Ecto neural progenitor cell (in vitro differentiated cells): Measurements from ENCODE around the gene MPG.

ENCODE experiments used
- DNase-seq: peaks from one replicate; pipeline ENCODE4 v3.0.0-alpha.2; 2018; ENCODE audit warnings: low spot score

MPG gene

GRCh38 chr16:83781-84615 is 6.0 kb downstream of the MPG start:
- no peak for DNase-seq

- DNase-seq = no peak
These were observed 6.8 kb downstream of the MPG start for GRCh38 chr16:84718-85406.

GRCh38 chr16:85407-85782 is 7.4 kb downstream of the MPG start:
- DNase-seq = no peak

- DNase-seq = no peak
These were observed 7.8 kb downstream of the MPG start for GRCh38 chr16:85865-86264.

- DNase-seq = no peak
These were observed 8.5 kb downstream of the MPG start for GRCh38 chr16:86483-86952.

- no peak for DNase-seq
These were observed 10.6 kb downstream of the MPG start for GRCh38 chr16:88613-89012.

GRCh38 chr16:89391-90302 is 11.6 kb downstream of the MPG start:
- DNase-seq = no peak

- no peak for DNase-seq
These were observed 13.5 kb downstream of the MPG start for GRCh38 chr16:91484-91883.

- DNase-seq = no peak
These were observed 14.7 kb downstream of the MPG start for GRCh38 chr16:92431-93339.

- DNase-seq = no peak
These were observed 16.9 kb downstream of the MPG start for GRCh38 chr16:94918-95265.

GRCh38 chr16:96935-97381 is 18.9 kb downstream of the MPG start:
- DNase-seq = peak; percentile 95

- no peak for DNase-seq
These were observed 19.8 kb downstream of the MPG start for GRCh38 chr16:97822-98221.

- no peak for DNase-seq
These were observed 23.0 kb downstream of the MPG start for GRCh38 chr16:100989-101388.

GRCh38 chr16:101586-101985 is 23.6 kb downstream of the MPG start:
- DNase-seq = no peak

- no peak for DNase-seq
These were observed 24.2 kb downstream of the MPG start for GRCh38 chr16:102060-102855.

GRCh38 chr16:104355-104754 is 26.3 kb downstream of the MPG start:
- no peak for DNase-seq

GRCh38 chr16:104928-105327 is 26.9 kb downstream of the MPG start:
- no peak for DNase-seq

GRCh38 chr16:105521-105920 is 27.5 kb downstream of the MPG start:
- DNase-seq = no peak

- peak; percentile 70 for DNase-seq
These were observed 28.7 kb downstream of the MPG start for GRCh38 chr16:106623-107324.
